ENCODE results near the gene RELCH.

DNA sequence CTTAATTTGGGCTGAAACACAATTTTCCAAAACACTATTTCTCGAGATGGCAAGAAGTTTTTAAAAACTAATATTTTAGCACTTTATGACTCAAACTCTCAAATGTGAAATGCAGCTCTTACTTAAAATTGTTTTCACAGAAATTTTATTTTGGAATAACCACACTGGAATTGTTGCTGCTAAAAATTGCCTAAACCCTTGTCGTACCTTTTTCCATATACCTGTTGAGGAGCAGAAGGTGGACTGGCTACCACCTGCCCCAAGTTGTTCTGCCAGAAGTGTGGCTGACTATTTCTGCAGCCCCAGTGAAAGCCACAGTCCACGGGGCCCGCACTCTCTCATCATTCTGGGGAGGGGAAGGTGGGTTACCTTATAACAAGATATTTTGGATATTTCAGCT lies 161.4 kb downstream of the RELCH start:
- TF ChIP-seq POLR2A (IDR thresholded peaks at IDR 0.05) = no peak
- TF ChIP-seq, protein P1, sequence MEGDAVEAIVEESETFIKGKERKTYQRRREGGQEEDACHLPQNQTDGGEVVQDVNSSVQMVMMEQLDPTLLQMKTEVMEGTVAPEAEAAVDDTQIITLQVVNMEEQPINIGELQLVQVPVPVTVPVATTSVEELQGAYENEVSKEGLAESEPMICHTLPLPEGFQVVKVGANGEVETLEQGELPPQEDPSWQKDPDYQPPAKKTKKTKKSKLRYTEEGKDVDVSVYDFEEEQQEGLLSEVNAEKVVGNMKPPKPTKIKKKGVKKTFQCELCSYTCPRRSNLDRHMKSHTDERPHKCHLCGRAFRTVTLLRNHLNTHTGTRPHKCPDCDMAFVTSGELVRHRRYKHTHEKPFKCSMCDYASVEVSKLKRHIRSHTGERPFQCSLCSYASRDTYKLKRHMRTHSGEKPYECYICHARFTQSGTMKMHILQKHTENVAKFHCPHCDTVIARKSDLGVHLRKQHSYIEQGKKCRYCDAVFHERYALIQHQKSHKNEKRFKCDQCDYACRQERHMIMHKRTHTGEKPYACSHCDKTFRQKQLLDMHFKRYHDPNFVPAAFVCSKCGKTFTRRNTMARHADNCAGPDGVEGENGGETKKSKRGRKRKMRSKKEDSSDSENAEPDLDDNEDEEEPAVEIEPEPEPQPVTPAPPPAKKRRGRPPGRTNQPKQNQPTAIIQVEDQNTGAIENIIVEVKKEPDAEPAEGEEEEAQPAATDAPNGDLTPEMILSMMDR (IDR thresholded peaks at IDR 0.05) = no peak

Measured in uterus (tissue), 2 donors.